Right renal cortex interstitium (tissue), 3 donors: ENCODE measurements around the gene XXYLT1. TPM values are rescaled to one million over a fixed set of nuclear protein-coding genes. Genes with fewer than 3 reads are reported as not detected.
A peak's percentile ranks its signal among the peaks of the same experiment; 100 is the strongest.

ENCODE experiments used
- DNase-seq, 3 donors: peaks; one replicate each; pipeline ENCODE4 v3.0.0-alpha.2; 2013; ENCODE audit warnings: low read depth in 3 of 3, low spot score in 2 of 3
- polyA plus RNA-seq, 3 donors: library from polyadenylated mRNA; unstranded; fragments of 120-200 nt; gene quantifications; one replicate each; pipeline ENCODE4 v1.2.1, GENCODE V29; 2013; ENCODE audit not compliant: insufficient read length in 3 of 3

XXYLT1 gene
- polyA plus RNA-seq, 3 donors, result 29.7 to 32.4 (median 30.3) TPM

GRCh38 chr3:195085356-195086130 lies 185.4 kb downstream of the XXYLT1 start:
- no peak for DNase-seq

- no peak for DNase-seq
Observed at GRCh38 chr3:195084746-195085145, 186.2 kb downstream of the XXYLT1 start.

DNA sequence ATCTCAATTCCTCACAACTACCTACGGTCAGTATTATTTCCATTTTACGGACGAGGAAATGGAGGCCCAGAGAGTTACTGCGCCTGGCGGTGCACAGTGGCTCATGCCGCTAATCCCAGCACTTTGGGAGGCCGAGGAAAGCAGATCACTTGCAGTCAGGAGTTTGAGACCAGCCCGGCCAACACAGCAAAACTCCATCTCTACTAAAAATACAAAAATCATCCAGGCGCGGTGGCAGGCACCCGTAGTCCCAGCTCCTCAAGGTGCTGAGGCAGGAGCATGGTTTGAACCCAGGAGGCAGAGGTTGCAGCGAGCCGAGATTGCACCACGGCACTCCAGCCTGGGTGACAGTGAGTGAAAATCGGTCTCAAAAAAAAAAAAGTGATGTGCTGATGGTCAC lies 187.3 kb downstream of the XXYLT1 start:
- no peak for DNase-seq

GRCh38 chr3:195082811-195083210 lies 188.1 kb downstream of the XXYLT1 start:
- DNase-seq, result no peak

DNA sequence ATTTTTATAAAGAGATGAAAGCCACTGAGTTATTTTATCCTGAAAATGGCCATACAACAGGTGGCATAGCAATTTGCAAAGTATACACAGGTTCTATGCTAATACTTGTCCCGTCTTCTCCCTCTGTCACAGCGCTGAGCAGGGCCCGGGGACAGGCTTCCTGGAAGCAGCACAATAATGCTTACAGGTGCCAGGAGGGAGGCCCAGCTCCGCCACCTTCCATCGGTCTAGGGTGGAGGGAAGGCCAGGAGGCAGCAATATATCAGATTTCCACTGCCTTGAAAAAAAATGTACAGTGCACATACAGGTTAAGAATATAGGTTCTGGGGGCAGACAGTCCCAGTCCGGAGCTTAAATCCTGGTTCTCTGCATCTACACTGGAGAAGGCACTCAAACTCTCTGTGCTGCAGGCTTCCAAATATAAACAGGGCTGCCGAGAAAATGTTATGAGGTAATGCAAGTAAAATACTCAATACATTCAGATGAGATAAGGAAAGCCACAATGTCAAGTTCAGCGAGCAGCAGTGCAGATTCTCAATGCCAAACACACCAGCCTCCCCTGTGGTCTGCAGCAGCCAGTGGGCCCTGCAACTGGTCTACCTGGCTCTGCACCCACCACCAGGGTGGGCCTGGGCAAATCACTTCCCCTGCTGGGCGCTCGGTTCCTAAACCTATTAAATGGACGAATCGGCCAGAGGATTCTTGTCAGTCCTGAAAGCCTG lies 189.6 kb downstream of the XXYLT1 start:
- no peak for DNase-seq

- DNase-seq, result peak in 1 of 3 donors; percentile 54
Observed at GRCh38 chr3:195080571-195081151, 190.3 kb downstream of the XXYLT1 start.

DNA sequence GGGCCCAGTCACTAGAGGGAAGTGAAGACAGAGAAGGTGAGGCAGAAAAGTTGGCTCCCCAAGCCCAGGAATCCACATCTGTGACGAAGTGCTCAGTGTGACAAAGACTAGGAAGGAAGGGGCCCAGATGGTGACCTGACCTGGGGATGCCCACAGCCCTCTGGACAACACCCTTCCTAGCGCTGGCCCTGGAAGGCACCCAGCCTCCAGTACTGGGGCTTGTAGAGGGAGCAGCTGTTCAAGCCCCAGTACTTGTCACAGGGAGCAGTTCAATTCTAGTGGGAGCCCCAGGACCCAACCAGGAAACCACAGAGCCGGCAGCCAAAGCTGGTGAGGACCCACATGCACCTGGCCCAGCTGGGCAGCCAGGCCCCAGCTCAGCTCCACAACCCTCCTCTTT lies 190.8 kb downstream of the XXYLT1 start:
- DNase-seq, result no peak

- DNase-seq, result no peak
Observed at GRCh38 chr3:195079636-195080035, 191.3 kb downstream of the XXYLT1 start.

DNA sequence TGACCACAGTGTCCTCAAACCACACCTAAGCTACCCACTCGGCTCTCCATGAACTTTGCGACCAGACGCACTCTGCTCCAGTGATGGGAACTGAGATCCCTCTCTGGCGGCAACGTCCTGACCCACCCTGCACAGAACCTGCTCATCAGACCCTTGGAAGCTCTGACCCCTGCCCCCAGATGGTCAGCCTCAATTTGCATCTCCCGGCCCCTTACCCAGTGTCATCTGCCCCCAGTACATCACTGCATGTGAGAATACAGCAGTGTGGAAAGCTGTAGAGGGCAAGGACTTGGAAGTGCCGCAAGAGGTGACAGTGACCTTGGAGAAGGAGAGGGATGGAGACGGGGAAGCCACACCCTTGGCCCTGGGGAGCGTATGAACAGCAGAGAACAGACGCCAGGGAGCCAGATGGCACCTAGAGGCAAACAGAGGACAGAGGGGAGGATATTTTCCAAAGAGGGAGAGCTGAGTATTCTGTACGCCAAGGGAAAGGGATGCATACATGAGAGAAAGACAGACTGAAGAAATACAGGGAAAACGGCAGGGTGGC lies 192.0 kb downstream of the XXYLT1 start:
- DNase-seq, result no peak

DNA sequence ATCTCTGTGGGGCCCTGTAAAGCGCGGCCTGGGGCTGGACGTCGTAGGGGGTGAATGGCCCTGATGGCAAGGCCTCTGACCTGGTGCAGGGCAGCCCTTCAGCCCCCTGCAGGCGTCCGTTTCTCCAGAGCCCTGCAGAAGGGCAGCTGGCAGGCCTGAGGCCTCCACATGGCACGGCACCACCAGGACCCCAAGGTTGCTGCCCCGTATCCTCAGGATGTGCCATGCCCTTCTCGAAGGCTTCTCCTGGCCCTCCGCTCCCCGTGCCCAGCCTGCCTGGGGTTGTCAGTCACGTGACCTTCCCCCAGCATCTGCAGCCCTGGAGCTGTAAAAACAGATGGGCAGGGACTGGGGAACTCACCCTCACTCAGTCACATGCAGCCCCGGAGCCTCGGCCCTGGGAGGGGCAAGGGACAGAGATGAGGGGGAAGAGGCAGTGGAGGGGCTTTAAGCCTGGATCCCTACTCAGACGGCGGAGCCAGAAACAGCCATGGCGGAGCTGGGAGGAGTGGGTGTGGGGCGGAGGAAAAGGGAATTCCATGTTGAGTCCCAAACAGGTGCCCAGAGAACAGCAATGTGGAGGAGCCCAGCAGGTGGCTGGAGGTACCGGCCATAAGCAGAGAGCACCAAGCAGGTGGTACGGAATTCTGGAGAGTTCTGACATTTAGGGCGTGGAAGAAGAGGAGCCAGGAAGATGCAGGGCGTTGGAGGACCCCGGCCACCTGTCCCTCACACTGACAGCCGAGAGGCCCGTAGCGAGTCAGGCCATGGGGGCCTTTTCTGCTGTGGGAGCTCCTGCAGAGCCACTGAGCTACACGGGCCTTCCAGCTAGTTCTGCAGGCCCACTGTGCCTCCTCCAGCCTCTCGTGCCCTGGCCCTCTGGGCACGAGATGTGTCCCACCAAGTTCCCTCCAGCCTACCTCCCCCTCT lies 193.1 kb downstream of the XXYLT1 start:
- DNase-seq, result no peak

- no peak for DNase-seq
Observed at GRCh38 chr3:195076981-195077610, 193.9 kb downstream of the XXYLT1 start.

GRCh38 chr3:195075941-195076875 lies 194.8 kb downstream of the XXYLT1 start:
- no peak for DNase-seq

- DNase-seq, result no peak
Observed at GRCh38 chr3:195075199-195075940, 195.6 kb downstream of the XXYLT1 start.

DNA sequence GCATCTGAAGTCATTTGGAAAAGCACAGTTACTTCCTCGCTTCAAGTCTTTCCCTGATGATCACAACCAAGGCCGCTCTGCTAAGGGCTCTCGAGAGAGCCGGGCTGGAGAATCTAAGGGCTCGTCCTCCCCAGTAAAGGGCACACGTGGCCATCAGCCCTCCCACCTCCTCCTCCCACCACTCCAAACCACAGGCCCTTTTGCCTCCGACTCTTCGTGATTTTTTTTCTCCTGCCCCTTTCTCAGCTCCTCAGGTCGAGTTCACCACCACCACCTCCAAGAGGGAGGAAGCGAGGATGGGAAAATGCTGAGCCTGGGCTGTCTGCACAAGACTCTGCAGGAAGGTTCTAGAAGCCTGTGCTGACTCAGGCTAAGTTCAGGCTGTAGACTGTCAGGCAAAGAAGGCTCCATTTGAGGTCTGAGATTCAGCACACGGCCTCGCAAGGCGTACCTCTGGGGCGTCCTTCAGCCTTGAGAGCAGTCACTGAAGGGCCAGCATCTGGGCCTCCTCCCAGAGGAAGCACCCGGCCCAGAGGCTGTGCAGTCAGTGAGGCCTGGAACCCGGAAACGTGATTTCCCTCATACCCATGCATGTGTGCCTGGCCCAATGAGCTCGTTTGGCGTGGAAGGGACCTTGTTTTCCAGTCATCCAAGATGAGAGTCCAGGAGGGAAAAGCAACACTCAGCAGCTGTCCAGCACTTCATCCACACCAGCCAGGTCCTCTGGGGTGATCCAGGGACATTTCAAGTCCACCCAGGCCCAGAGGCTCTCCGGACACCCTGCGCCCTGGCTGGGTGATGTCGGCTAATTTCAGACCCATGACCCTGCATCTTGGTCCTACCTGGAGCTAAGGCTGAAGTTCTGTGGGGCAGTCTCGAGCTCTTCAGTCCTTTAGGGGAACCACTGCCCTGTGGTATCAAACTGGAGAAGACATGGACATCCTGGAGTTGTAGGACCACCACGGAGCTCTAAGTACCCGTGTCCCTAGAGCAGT lies 196.8 kb downstream of the XXYLT1 start:
- no peak for DNase-seq

DNA sequence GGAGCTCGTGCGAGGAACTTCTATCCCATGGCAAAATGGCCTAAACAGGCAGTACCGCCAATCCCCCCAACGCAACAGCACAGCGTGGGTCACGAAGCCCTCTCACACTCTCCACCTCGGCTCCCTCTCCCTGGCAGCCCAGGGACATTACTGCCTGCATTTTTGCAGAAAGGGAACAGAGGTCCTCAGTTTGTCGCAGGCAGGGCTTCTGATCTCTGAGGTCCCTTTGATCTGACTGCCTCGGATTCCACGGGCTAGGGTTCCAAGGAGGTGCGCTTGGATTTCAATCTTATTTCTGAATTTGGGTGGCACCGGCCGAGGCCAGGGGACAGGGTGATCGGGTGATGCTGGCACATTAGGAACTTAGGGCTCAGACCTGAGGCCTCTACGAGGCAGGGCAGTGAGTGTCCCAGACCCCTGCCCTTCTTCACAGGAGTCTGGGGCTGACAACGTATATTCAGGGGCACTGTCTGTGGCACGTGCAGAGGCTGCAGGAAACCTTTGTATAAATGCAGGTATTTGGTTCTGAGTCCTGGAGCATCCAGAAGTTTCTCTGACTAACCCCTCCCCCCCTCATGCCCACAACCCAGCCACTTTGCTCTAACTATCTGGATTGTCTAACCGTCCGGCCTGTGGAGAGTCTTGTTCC lies 197.9 kb downstream of the XXYLT1 start:
- DNase-seq, result no peak
